Activated CD4-positive, alpha-beta T cell treated with anti-CD3 and anti-CD28 coated beads for 24 hours (primary cell): ENCODE data around the gene ZER1.
"Not testable (repeated sequence)": the region's sequence is repeated elsewhere in the genome, so short reads cannot be mapped to it uniquely, and the experiment has no call there.

Experiments used
- DNase-seq, 2 donors: peaks; one replicate each; pipeline ENCODE4 v3.0.0-alpha.2; 2020; ENCODE audit warnings: low read depth in 2 of 2

ZER1 gene

DNA sequence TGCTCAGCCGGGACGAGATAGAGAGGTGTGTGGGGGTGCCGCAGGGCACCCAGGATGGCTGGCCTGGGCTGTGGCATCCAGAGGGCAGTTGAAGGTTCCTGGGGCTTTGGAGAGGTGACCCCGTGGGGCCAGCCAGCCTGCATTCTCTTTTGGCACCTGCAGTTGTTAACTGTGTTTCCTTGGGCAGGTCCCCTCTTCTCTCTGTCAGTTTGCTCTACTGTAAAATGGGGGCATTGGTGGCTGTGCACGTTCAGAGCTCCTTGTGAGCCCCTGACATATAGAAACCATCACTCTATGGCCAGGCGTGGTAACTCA lies 56.3 kb downstream of the ZER1 start:
- no peak for DNase-seq

DNA sequence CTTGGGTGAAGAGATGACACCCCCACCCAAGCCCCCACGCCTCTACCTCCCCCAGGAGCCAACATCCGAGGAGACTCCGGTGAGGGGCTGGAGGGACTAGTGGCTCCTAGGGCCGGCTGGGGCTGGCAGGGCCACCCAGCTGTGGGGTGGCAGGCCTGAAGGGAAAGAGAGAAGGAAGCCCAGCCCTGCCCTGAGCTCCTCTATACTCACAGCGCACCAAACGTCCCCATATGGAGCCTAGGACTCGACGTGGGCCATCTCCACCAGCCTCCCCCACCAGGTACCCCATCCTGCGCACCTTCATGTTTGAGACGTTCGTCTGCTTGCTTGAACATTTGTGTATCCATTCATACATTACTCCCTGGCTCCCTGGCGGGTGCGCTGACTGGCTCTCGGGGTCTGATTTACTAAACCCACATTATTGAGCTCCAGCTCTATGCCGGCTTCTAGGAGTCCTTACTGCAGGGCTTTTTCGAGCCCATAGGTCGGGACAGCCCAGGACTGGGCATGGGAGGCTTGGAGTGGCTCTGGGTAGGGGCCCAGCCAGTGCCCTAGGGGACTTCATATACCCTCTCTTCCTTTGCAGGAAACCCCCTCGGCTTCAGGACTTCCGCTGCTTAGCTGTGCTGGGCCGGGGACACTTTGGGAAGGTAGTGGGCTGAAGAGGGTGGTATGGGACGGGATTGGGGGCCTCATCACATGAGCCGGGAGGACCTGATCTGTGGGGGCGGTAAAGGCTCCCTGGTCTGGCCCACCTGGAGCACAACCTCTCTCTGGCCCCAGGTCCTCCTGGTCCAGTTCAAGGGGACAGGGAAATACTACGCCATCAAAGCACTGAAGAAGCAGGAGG lies 56.9 kb downstream of the ZER1 start:
- DNase-seq: no peak

DNA sequence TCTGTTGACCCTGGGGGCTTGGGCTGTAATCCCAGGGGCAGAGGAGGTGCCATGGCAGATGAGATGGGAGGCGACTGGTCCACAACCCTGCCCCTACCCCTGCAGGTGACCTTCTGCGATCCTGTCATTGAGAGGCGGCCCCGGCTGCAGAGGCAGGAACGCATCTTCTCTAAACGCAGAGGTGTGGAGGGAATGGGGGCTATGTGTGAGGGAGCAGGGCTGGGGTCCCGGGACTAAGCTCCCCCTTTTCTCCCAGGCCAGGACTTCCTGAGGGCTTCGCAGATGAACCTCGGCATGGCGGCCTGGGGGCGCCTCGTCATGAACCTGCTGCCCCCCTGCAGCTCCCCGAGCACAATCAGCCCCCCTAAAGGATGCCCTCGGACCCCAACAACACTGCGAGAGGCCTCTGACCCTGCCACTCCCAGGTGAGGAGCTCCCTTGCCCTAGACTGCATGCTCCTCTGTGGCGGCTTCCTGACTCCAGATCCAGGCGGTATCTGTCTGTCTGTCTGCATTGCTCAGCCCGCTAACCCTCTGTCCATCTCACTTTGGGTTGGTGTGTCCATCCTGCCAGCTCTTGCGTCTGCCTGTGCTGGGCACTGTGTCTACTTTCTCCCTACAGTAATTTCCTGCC lies 57.7 kb downstream of the ZER1 start:
- no peak for DNase-seq

DNA sequence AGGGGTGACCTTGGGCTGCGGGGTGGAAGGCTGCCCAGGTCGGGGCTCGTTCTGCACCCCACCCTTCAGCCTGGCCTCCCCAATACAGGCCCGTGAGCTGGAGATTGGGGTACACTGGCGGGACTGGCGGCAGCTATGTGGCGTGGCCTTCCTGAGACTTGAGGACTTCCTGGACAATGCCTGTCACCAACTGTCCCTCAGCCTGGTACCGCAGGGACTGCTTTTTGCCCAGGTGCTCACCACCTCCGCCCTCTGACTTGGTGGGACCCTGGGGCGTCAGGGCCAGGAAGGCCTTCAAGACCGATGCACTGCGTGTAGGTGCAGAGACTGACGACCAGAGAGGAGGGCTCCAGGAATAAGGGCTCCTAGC lies 58.3 kb downstream of the ZER1 start:
- no peak for DNase-seq

DNA sequence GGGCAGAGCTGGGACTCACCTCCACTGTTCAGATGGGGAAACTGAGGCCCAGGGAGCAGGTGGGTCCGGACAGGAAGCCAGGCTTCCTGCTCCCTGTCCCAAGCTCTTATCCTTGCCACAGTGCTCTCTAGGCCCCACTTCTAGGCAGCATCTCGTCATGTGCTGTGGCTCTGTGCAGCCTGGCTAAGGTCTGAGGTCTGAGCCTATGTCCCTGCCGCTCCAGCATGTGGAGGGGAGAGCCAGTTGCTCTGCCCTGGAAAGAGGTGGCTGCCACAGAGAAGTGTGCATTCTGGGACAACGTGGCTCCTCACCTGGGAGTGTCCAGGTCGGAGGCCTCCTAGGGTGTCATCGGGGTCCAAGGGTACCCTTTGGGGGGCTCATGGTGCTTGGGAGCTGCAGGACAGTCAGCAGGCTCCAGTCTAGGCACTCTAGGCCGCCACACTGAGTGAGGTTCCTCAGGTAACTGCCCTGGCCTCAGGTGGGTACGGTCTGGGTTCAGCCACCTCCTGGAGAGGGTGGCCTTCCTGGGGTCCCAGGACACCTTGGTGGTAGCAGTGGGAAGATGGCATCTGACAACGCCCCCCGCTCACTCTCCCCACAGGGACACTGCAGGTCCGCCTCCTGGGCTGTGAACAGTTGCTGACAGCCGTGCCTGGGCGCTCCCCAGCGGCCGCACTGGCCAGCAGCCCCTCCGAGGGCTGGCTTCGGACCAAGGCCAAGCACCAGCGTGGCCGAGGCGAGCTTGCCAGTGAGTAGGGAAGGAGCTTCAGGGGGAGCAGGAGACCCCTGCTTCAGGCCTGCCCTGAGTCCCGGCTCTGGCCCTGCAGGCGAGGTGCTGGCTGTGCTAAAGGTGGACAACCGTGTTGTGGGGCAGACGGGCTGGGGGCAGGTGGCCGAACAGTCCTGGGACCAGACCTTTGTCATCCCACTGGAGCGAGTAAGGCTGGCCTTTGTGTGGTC lies 59.0 kb downstream of the ZER1 start:
- no peak for DNase-seq

DNA sequence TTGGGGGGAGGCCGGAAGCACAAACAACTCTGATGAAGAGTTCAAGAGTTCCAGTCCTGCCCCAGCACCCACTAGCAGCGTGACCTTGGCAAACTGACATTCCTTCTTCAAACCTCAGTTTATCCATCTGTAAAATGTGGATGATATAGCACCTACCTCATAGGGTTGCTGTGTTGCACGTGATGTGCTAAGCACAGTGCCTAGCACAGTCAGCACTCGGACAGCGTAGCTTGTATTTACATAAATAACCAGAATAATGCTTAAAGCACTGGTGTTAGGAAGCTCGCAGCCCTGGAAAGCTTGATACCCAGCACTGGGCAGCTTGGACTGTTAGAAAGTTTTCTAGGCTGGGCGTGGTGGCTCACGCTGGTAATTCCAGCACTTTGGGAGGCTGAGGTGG lies 64.3 kb downstream of the ZER1 start:
- DNase-seq: no peak

DNA sequence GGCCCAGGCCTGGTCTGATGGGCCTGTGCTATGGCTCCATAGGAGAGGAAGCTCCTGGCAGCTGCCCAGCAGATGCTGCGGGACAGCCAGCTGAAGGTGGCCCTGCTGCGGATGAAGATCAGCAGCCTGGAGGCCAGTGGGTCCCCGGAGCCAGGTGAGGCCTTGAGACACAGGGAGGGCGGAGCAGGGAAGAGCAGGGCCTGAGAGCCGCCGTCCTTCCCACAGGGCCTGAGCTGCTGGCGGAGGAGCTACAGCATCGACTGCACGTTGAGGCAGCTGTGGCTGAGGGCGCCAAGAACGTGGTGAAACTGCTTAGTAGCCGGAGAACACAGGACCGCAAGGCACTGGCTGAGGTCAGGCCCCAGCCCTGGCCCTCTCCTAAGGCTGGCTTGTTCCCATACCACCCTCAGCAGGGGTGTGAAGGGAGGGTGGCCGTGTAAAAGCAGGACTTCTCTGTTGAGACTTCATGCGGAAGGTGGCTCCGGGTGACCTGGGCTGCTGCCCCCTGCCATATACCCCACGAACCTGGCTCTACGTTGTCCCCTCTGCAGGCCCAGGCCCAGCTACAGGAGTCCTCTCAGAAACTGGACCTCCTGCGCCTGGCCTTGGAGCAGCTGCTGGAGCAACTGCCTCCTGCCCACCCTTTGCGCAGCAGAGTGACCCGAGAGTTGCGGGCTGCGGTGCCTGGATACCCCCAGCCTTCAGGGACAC lies 64.9 kb downstream of the ZER1 start:
- no peak for DNase-seq

DNA sequence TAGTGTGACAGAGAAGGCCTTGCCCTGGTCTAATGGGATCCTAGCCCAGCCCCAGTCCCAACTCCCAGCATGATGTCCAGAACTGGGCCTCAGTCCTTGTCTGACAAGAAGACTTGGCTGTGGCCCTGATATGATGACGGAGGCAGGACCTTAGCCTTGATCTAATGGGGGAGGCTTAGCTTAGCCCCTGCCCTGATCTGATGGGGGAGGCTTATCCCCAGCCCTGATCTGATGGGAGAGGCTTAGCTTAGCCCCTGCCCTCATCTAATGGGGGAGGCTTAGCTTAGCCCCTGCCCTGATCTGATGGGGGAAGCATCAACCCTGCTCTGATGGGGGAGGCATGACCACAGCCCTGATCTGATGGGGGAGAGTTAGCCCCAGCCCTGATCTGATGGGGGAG lies 65.7 kb downstream of the ZER1 start:
- DNase-seq: no peak

DNA sequence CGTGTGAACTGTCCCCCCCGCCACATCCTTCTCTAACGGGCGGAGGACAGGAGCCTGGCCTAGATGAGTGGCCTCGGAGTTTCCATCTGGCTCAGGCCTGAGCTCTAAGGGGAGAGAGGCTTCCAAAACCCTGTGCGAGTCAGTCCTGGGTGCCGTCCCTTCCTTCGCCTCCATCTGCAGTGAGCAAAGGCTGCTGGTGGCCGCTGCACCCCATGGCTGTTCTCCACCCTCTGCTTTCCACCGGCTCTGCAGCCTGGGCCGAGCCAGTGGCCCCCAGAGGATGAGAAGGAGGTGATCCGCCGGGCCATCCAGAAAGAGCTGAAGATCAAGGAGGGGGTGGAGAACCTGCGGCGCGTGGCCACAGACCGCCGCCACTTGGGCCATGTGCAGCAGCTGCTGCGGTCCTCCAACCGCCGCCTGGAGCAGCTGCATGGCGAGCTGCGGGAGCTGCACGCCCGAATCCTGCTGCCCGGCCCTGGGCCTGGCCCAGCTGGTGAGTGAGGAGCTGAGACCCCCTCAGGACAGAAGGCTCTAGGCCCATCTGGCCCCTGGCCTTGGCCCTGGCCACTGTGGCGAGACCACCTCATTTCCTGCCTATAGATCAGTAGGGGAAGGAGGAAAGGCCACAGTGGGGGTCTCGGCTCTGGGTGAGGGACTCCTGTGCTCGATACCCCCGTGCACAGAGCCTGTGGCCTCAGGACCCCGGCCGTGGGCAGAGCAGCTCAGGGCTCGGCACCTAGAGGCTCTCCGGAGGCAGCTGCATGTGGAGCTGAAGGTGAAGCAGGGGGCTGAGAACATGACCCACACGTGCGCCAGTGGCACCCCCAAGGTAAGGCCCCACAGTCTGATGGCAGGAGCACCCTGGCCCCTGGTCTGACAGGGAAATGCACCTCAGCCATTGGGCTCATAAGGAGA lies 66.4 kb downstream of the ZER1 start:
- DNase-seq: no peak

DNA sequence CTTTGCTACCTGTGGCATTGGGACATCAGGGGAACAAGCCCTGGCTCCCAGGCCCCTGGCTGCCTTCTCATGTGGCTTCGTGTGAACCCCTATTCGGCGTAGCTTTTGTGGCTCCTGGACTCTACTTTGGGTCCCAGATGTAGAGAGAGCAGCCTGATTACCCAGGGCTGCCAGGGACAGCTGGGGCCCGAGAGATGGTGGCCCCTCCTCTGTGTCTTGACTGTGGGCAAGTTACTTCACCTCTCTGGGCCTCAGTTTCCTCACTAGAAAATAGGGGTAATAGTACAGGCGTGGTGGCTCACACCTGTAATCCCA lies 67.4 kb downstream of the ZER1 start:
- no peak for DNase-seq

DNA sequence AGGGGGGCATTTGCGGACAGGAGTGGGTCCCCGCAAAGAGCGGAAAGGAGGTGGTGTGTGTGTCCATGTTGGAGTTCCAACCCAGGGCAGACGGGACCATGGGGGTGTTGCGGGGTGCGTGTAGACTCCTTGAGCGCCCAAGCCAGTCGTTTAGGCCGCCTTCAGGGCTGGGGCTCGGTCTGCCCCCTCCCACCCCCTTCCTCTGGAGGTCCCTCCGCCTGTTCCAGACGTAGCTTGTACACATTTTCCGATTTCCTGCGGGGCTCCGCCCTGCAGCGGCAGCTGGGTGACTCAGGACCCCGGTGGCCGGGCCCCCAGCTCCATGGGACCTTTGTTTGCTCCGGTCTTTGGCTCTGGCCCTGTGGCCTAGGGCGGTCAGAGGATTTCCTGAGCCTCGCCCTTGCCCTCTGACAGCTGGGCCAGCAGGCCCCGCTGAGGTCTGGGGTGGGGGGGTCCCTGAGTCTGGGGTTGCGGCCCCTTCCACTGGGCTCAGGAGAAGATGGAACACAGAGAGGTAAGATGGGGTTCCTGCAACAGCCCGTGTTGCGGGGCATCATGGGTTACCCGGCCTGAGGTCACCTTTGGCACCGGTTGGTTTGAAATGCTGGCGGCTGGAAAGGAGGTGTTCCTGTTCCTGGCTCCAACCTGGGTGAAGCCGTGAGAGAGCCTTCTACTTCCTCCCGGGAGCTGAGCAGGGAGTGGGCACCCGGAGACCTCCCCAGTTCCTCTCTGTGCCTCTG lies 67.9 kb downstream of the ZER1 start:
- no peak for DNase-seq

DNA sequence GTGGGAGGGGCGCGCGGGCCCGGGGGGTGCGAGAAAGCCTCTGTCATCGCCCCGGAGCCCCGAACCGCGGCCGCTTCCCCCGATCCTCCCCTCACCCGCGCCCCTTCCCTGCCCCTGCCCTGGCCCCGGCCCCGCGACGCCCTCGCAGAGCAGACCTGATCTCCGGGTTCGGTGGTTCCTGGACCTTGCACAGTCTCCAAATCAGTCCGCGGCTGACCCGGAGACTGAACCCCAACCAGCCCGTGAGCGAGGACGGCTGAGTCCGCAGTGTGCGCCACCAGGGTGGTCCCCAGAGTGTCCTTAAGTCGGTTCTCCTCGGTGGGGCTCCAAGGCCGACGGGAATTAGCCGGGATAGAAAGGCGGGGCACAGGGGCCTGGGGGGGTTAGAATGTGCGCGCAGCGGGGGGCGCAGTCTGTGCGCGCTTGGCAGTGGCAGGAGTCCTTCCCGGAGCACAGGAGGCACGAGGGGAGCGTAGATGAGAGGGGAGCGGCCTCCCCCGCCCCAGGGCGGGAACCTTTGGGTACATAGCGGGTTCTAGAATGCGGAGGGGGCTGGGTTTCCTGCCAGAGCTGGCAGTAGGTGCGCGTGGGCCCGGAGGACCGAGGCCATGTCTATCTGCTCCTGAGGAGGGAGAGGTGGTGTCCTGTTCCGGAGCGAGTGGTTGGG lies 68.6 kb downstream of the ZER1 start:
- DNase-seq: peak in 1 of 2 donors; percentile 15

DNA sequence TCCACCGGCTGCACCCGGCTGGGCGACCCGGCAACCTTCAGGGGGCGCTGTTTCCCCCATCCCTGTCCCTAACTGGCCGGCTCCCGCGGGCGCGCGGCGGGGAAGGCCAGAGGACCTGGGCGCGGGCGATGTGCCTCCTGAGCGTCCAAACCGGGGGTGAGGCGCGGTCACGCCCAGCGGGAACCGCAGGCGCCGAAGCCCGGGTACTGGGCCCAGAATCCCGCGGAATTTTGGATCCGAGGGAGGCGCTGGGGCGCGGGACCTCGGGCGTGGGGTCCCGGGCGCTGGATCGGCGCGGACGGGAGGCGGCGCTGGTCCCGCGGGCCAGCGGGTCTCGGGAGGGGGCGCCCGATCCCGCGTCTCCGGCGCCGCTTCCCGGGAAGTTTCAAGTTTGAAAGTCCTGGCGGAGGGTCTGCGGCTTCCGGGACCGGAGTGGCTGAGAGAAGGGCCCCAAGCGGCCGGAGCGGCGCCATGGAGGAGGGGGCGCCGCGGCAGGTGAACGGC lies 69.2 kb downstream of the ZER1 start, which contains the start of gene PKN3:
PKN3 (plus strand) TSS at position 59 of the 504 bp plus-strand sequence; CDS start at position 472, 413 bp downstream.
- DNase-seq: peak; percentile 81 to 92

DNA sequence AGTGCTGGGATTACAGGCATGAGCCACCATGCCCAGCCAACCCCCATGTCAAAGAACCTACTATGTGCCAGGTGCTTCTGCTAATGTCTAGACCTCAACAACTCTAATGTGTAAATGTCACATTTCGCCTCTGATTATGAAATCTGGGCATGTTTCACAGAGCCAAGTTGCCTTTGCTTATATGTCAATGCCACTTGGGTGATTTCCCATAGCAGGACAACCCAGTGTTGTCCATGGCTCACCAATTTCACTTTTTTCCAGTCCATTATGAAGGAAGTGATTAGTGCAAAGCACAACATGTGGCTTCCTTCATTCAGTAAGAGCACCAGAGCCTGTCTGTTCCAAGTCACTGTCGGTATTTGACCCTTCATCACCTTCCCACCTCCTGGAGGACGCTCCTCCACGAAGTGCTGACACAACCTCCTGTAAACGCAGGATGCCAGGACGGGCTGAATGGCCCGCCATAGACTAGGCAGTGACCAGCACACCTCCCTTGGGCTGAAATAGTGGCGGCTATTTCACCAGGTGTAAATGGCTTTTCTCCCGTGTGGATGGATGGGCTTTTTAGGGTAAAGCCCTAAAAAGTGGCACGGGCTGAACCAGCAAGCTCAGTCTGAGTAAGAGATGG lies 70.4 kb downstream of the ZER1 start:
- no peak for DNase-seq

DNA sequence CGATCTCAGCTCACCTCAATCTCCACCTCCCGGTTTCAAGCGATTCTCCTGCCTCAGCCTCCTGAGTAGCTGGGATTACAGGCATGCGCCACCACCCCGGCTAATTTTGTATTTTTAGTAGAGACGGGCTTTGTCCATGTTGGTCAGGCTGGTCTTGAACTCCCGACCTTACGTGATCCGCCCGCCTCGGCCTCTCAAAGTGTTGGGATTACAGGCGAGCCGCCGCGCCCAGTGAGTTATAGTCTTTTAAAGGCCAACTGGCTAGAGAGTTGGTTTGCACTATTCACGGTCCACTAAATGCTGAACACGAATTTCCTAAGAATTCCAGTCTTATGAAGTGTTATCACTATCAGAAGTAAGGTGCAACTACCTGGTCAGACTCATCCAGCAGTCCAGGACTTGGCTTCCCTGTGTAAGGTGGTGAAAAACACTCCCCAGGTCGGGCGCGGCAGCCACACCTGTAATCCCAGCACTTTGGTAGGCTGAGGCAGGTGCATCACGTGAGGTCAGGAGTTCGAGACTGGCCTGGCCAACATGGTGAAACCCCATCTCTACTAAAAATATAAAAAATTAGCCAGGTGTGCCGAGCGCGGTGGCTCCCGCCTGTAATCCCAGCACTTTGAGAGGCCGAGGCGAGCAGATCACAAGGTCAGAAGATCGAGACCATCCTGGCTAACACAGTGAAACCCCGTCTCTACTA lies 72.5 kb downstream of the ZER1 start:
- not testable (repeated sequence) for DNase-seq

DNA sequence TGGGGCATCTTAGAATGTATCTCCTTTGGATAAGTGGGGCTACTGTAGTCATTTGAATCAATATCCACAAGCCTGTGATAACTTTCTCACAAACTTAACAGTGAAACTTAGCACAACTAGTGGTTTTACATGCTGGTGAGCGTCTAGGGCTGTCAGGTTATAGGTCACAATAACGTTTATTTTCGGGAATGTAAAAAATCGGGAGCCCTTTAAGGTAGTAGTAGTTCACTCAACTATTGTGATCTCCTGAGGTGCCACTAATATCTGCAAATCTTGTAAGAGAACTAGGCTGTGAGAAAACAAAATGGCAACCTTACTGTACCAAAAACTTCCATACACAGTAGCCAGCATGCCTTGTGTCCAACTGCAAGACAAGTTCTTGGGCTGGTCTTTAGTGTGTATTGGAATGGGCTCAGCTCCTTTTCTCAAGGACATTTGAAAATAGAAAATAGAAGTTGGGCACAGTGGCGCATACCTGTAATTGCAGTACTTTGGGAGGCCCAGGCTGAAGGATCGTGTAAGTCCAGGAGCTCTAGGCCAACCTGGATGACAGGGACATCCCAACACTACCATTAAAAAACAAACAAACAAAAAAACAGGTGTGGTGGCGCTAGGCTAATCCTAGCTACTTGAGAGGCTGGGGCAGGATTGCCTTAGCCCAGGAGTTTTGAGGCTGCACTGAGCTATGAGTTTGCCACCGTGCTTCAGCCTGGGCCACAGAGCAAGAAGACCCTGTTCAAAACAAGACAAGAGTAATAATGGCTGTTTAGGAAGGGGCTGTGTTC lies 74.6 kb downstream of the ZER1 start:
- DNase-seq: no peak

DNA sequence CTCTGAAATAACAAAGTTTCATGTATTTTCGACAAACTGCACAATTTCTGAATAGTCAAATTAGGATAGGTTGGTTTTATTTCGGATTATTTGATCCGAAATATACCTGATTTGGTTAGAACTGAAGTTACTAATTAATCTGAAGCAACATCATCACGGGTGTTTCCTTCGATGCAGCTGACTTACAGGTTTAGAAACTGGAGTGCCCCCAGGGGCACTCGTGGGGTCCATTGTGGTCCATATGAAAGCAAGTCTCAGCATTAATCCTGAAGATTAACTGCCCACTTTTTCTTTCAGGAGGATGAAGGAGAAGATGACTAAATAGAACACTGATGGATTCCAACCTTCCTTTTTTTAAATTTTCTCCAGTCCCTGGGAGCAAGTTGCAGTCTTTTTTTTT lies 77.4 kb downstream of the ZER1 start:
- DNase-seq: no peak
